HL-60 (cell line): Measurements from ENCODE around the gene PRSS3.

Experiments used
- DNase-seq, 2 experiments: peaks; one replicate each; pipeline ENCODE4 v3.0.0-alpha.2; 2010 to 2020; ENCODE audit warnings: low read depth in 1 of 2, low spot score in 1 of 2
- H3K27ac ChIP-seq: fragments of 250-450 bp; sonication (Bioruptor Pico); replicated peaks from 2 replicates; pipeline ENCODE4 v1.5.1; 2020; ENCODE audit warnings: mild to moderate bottlenecking, moderate library complexity
- H3K27me3 ChIP-seq: fragments of 250-450 bp; sonication (Bioruptor Pico); 2 replicates; pipeline ENCODE4 v1.5.1; 2021; ENCODE audit warnings: mild to moderate bottlenecking, moderate library complexity; ENCODE audit not compliant: insufficient read depth, poor library complexity, severe bottlenecking
- H3K4me3 ChIP-seq: replicated peaks from 2 replicates; pipeline ENCODE4 v1.5.1; 2011; ENCODE audit warnings: mild to moderate bottlenecking, control low read depth, low read length; ENCODE audit not compliant: insufficient read depth
- GABPA ChIP-seq: IDR thresholded peaks from 2 replicates; pipeline ENCODE4 v1.6.1; 2012; ENCODE audit warnings: low read depth
- POLR2AphosphoS5 ChIP-seq: IDR thresholded peaks from 2 replicates; pipeline ENCODE4 v1.6.1; 2012; ENCODE audit warnings: low read depth
- REST ChIP-seq: IDR thresholded peaks from 2 replicates; pipeline ENCODE4 v1.6.1; 2012; ENCODE audit warnings: low read depth; ENCODE audit not compliant: insufficient replicate concordance
- SPI1 ChIP-seq: IDR thresholded peaks from 2 replicates; pipeline ENCODE4 v1.6.1; 2012; ENCODE audit warnings: low read depth, mild to moderate bottlenecking, borderline replicate concordance
- TF ChIP-seq, protein P1 (sequence below): IDR thresholded peaks from one replicate; pipeline ENCODE4 v1.5.1; 2011; ENCODE audit warnings: low read length, control low read depth, inconsistent platforms; ENCODE audit not compliant: insufficient read depth

The PRSS3 gene

GRCh38 chr9:33797837-33798236 lies 2.5 kb downstream of the PRSS3 start:
- H3K4me3 ChIP-seq, result no peak overlapping the region
- DNase-seq, result no peak
- H3K27me3 ChIP-seq, result no peaks in the 10 kb centered on the region
- TF ChIP-seq, protein P1, sequence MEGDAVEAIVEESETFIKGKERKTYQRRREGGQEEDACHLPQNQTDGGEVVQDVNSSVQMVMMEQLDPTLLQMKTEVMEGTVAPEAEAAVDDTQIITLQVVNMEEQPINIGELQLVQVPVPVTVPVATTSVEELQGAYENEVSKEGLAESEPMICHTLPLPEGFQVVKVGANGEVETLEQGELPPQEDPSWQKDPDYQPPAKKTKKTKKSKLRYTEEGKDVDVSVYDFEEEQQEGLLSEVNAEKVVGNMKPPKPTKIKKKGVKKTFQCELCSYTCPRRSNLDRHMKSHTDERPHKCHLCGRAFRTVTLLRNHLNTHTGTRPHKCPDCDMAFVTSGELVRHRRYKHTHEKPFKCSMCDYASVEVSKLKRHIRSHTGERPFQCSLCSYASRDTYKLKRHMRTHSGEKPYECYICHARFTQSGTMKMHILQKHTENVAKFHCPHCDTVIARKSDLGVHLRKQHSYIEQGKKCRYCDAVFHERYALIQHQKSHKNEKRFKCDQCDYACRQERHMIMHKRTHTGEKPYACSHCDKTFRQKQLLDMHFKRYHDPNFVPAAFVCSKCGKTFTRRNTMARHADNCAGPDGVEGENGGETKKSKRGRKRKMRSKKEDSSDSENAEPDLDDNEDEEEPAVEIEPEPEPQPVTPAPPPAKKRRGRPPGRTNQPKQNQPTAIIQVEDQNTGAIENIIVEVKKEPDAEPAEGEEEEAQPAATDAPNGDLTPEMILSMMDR, result no peak
- TF ChIP-seq REST, result no peak
- TF ChIP-seq SPI1, result no peak
- TF ChIP-seq POLR2AphosphoS5, result no peak
- TF ChIP-seq GABPA, result no peak
- H3K27ac ChIP-seq, result no peak overlapping the region

- TF ChIP-seq GABPA, result no peak
- TF ChIP-seq, protein P1, result no peak
- TF ChIP-seq REST, result no peak
- no peak for TF ChIP-seq POLR2AphosphoS5
- no peak for TF ChIP-seq SPI1
- H3K4me3 ChIP-seq, result no peak overlapping the region
- no peaks in the 10 kb centered on the region for H3K27me3 ChIP-seq
- H3K27ac ChIP-seq, result no peak overlapping the region
- no peak for DNase-seq
Measured at GRCh38 chr9:33798545-33798944, 3.2 kb downstream of the PRSS3 start.

DNA sequence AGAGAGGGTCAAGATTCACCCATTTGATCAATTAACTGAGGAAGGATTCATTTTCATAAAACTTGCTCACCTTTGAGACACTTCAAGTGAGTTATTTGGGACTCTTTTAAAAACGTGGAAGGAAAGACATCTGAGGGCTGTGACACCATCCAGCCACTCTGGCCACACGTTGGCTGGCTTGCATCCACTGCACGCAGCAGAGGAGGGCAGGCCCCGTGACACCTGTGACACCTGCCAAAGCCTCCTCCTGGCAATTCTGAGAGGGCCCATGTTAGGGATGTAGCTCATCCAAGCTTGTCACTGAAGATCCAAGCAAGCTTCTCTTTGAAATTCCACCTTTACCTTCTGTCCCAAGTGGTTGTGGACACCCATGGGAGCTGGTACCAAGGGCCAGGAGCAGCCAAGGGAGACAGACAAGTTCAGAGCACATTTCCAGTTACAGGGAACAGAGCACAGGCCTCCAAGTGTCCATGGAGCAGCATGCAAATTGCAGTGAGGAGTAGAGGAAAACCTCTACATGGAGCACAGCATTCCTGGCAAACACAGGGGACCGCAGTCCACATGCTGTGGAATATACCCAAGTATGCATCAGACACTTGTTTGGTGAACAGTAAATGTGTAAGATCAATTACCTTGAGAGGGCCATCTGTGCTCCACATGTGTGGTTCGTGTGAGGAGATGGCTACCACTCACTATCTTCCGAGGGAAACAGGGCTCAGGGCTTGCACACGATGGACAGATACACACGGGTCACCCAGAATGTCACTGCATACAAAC lies 4.8 kb downstream of the PRSS3 start:
- Histone ChIP-seq H3K27ac (no peak overlapping the region), H3K4me3 (no peak overlapping the region), H3K27me3 (no peaks in the 10 kb centered on the region)
- no peak for DNase-seq
- TF ChIP-seq GABPA (no peak), SPI1 (no peak), POLR2AphosphoS5 (no peak), REST (no peak)
- TF ChIP-seq, protein P1, result no peak
